Measurements from ENCODE around the gene LRRC56.

The LRRC56 gene

DNA sequence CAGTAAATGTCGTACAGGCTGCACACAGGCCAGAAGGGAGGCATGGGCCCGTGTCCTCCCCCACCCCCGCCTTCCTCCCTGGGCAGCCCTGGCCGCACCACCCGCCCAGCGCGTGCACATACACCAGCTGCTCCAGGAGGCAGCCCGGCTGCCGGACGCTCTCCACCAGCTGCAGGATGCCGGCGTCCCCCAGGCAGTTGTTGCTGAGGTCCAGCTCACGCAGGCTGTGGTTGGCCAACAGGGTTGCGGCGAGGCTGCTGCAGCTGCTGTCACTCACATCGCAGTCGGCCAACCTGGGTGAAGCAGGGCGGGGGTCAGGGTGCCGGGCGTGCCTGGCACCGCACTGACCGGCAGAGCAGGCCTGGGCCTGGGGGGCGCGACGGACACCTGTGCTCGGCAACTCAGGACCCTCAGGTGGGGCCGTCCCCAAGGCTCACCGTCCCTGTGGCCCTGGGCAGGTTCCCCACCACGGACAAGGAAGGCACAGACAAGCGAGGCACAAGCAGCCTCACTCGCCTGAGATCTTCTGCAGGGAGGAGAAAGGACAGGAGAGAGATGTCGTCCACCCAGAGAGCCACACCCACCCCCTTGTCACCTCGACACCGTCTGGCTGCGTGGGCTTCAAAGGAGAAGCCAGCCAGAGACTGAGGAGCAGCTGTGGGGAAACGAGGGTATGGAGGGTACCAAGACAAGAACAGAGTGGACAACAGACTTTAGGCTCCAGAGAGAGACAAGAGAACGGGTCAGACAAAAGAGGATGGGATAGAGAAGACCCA lies 42.4 kb upstream of the LRRC56 start:
- Histone ChIP-seq H3K27me3 (ENCODE audit: control insufficient read depth, insufficient read depth, low read length) (no peaks in the 10 kb centered on the region), H3K4me1 (ENCODE audit: control insufficient read depth, insufficient read depth, low read length) (no peaks in the 10 kb centered on the region), H3K9ac (ENCODE audit: low read depth, low read length) (no peak overlapping the region), H3K9me3 (ENCODE audit: control insufficient read depth, insufficient read depth, low read length) (peaks cover 9% of the 10 kb centered on the region), H3K4me3 (ENCODE audit: low read depth, low read length) (no peak overlapping the region), H3K36me3 (ENCODE audit: control insufficient read depth, insufficient read depth, low read length) (peaks cover 65% of the 10 kb centered on the region), H3K27ac (ENCODE audit: low read depth, low read length) (no peak overlapping the region)

DNA sequence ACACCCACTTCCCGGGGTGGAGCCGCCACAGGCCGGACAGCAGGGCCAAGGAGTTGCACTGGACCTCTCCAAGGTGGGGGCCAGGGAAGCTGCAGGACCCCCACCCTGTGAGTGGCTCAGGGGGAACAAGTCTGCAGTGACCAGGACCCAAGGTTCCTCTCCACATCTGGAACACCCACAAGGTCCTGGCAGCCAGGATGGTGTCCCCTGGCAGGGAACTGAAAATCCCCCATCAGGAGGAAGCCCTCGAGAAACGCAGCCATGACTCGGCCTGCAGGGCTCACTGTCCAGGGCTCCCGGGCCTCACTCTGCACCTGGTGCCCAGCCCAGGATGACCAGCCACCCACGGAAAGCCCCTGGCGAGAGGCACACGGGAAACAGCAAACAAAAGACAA lies 41.8 kb upstream of the LRRC56 start:
- no peak overlapping the region for H3K27ac ChIP-seq (ENCODE audit: low read depth, low read length)
- H3K36me3 ChIP-seq (ENCODE audit: control insufficient read depth, insufficient read depth, low read length) = peaks cover 65% of the 10 kb centered on the region
- no peak overlapping the region for H3K4me3 ChIP-seq (ENCODE audit: low read depth, low read length)
- no peaks in the 10 kb centered on the region for H3K27me3 ChIP-seq (ENCODE audit: control insufficient read depth, insufficient read depth, low read length)
- peaks cover 9% of the 10 kb centered on the region for H3K9me3 ChIP-seq (ENCODE audit: control insufficient read depth, insufficient read depth, low read length)
- H3K9ac ChIP-seq (ENCODE audit: low read depth, low read length) = no peak overlapping the region
- H3K4me1 ChIP-seq (ENCODE audit: control insufficient read depth, insufficient read depth, low read length) = no peaks in the 10 kb centered on the region

DNA sequence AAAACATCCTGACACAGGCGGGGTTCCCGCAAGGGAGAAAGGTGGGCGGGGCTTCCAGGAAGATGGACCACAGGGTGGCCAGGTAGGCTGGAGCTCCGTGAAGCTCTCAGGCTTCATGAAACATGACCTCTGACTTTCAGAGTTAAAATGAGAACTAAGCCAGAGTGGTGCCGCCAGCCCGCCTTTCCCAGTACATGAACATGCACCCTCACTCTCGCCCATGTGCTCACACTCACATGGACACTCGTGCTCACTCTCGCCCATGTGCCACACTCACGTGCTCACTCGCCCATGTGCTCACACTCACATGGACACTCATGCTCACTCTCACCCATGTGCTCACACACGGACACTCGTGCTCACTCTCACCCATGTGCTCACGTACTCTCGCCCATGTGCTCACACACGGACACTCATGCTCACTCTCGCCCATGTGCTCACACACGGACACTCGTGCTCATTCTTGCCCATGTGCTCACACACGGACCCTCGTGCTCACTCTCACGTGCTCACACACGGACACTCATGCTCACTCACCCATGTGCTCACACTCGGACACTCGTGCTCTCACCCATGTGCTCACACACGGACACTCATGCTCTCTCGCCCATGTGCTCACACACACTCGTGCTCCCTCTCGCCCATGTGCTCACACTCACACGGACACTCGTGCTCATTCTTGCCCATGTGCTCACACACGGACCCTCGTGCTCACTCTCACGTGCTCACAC lies 40.3 kb upstream of the LRRC56 start:
- H3K36me3 ChIP-seq (ENCODE audit: control insufficient read depth, insufficient read depth, low read length) = peaks cover 65% of the 10 kb centered on the region
- peaks cover 9% of the 10 kb centered on the region for H3K9me3 ChIP-seq (ENCODE audit: control insufficient read depth, insufficient read depth, low read length)
- no peak overlapping the region for H3K4me3 ChIP-seq (ENCODE audit: low read depth, low read length)
- H3K27me3 ChIP-seq (ENCODE audit: control insufficient read depth, insufficient read depth, low read length) = no peaks in the 10 kb centered on the region
- no peak overlapping the region for H3K9ac ChIP-seq (ENCODE audit: low read depth, low read length)
- H3K27ac ChIP-seq (ENCODE audit: low read depth, low read length) = no peak overlapping the region
- no peaks in the 10 kb centered on the region for H3K4me1 ChIP-seq (ENCODE audit: control insufficient read depth, insufficient read depth, low read length)

DNA sequence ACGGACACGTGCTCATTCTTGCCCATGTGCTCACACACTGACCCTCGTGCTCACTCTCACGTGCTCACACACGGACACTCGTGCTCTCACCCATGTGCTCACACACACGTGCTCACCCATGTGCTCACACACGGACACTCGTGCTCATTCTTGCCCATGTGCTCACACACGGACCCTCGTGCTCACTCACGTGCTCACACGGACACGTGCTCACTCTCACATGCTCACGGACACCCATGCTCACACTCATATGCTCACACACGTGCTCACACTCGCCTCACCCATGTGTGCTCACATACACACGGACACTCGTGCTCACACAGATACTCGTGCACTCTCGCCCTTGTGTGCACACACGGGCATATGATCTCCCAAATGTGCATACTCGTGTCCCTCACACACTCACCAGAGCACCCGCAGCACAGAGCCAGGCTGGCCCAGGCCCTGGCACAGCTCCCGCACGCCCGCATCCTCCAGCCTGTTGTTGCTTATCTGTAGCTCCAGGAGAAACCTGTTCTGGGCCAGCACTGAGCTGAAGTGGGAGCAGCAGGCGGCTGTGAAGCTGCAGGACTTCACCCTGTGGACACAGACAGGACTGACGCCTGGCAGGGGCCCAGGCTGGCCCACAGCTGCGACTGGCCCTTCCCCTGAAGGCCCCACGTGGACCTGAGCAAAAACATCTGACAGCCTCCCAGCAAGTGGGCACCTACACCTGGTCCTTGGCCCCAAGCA lies 39.6 kb upstream of the LRRC56 start:
- H3K27me3 ChIP-seq (ENCODE audit: control insufficient read depth, insufficient read depth, low read length) = no peaks in the 10 kb centered on the region
- H3K27ac ChIP-seq (ENCODE audit: low read depth, low read length) = no peak overlapping the region
- H3K4me3 ChIP-seq (ENCODE audit: low read depth, low read length) = no peak overlapping the region
- no peak overlapping the region for H3K9ac ChIP-seq (ENCODE audit: low read depth, low read length)
- peaks cover 9% of the 10 kb centered on the region for H3K9me3 ChIP-seq (ENCODE audit: control insufficient read depth, insufficient read depth, low read length)
- H3K36me3 ChIP-seq (ENCODE audit: control insufficient read depth, insufficient read depth, low read length) = peaks cover 65% of the 10 kb centered on the region
- no peaks in the 10 kb centered on the region for H3K4me1 ChIP-seq (ENCODE audit: control insufficient read depth, insufficient read depth, low read length)

DNA sequence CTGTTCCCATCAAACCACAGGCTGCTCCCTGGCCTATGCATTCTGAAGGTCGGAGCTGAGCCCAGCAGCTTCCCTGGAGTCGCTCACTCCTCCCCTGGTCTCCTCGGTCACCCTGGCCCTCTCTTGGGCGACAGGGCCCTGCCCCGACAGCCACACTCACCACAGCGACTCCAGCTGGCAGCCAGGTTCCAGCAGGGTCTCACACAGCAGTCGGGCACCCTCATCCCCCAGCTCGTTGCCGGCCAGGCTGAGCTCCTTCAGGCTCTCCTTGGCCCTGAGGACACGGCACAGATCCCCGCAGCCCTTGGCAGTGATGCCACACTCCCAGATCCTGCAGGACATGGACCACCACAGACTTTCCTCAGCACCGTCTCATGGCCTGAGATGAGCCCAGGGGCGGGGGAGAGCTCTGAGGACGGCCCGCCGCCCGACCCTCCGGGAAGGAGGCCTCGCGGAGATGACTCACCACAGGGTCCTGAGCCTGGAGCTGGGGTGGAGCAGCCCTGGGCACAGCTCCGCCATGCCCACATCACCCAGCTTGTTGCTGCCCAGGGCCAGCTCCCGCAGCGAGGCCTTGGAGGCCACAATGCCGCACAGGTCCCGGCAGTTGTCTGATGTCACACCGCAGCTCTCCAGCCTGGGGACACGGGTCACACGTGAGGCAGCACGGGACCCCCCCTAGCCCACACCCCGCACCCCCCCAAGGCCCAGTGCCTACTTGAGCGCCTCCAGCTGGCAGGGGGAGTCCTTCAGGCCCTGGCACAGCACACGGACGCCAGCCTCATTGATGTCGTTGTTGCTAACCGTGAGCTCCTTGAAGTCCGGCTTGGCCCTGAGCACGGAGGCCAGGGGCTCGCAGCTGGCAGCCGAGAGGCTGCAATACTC lies 38.8 kb upstream of the LRRC56 start:
- Histone ChIP-seq H3K27me3 (ENCODE audit: control insufficient read depth, insufficient read depth, low read length) (no peaks in the 10 kb centered on the region), H3K36me3 (ENCODE audit: control insufficient read depth, insufficient read depth, low read length) (peaks cover 65% of the 10 kb centered on the region), H3K9me3 (ENCODE audit: control insufficient read depth, insufficient read depth, low read length) (peaks cover 9% of the 10 kb centered on the region), H3K4me3 (ENCODE audit: low read depth, low read length) (no peak overlapping the region), H3K27ac (ENCODE audit: low read depth, low read length) (no peak overlapping the region), H3K9ac (ENCODE audit: low read depth, low read length) (no peak overlapping the region), H3K4me1 (ENCODE audit: control insufficient read depth, insufficient read depth, low read length) (no peaks in the 10 kb centered on the region)

DNA sequence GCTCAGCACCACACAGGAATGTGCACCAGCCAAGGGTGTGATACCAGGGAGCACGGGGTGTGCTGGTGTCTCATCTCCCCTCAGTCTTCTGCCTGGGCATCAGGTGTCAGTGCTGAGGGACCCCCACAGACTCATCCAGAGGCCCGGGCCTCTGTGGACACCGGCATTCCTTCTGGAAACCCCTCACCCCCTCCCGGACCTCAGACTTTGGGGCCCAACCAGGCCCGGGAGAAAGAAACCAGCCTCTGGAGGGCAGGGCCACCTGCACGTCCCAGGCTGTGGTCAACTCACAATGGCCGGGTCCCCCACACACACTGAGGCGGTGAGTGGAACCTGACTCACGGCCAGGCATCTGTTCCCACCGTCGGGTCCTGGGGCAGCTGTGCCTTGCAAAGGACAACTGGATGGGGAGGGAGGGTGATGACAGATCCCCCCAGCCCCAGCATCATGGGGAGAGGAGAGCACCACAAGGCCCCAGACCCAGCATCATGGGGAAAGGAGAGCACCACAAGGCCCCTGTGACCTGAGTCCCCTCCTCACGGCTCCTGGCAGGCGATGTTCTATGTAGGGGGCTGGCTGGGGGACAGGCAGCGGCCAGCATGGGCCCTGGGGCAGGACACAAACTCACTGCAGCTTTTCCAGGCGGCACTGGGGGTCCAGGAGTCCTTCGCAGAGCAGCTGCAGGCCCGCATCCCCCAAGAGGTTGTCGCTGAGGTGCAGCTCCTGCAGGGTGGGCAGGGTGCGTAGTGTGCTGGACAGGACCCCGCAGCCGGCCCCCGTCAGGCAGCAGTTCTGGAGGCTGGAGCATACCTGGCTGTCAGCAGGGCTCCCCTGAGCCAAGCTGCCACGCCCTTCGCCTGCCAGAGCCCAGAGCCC lies 37.9 kb upstream of the LRRC56 start:
- H3K9me3 ChIP-seq (ENCODE audit: control insufficient read depth, insufficient read depth, low read length) = peaks cover 9% of the 10 kb centered on the region
- H3K4me1 ChIP-seq (ENCODE audit: control insufficient read depth, insufficient read depth, low read length) = no peaks in the 10 kb centered on the region
- no peak overlapping the region for H3K9ac ChIP-seq (ENCODE audit: low read depth, low read length)
- no peak overlapping the region for H3K27ac ChIP-seq (ENCODE audit: low read depth, low read length)
- H3K27me3 ChIP-seq (ENCODE audit: control insufficient read depth, insufficient read depth, low read length) = no peaks in the 10 kb centered on the region
- H3K4me3 ChIP-seq (ENCODE audit: low read depth, low read length) = no peak overlapping the region
- peaks cover 62% of the 10 kb centered on the region for H3K36me3 ChIP-seq (ENCODE audit: control insufficient read depth, insufficient read depth, low read length)

DNA sequence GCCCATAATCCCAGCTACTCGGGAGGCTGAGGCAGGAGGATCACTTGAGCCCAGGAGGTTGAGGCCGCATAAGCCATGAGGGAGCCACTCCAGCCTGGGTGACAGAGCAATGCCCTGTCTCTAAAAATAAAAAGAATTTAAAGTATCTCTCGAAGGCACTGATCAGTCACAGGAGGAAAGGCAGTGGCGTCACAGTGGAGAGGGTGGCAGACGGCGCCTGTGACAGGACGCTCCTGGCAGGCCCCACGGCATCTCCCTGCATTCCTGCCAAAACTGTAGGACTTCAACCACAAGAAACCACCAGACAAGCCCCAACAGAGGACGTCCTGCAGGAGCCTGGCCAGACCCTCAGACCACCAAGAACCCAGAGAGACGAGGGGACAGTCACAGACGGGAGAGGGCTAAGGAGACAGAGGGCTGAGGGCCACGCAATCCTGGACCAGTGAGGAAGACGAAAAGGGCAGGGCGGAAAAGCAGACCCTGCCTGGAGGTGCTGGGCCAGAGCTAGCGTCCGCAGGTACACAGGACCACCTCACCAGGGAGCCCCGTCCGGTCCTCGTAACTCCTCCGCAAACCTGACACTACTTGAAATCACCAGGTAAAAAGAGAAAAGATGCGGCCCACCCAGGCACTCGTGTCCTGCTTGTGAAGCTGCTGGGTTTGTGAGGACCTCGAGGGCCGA lies 36.2 kb upstream of the LRRC56 start:
- Histone ChIP-seq H3K36me3 (ENCODE audit: control insufficient read depth, insufficient read depth, low read length) (peaks cover 49% of the 10 kb centered on the region), H3K4me3 (ENCODE audit: low read depth, low read length) (no peak overlapping the region), H3K27ac (ENCODE audit: low read depth, low read length) (no peak overlapping the region), H3K9me3 (ENCODE audit: control insufficient read depth, insufficient read depth, low read length) (peaks cover 9% of the 10 kb centered on the region), H3K9ac (ENCODE audit: low read depth, low read length) (no peak overlapping the region), H3K4me1 (ENCODE audit: control insufficient read depth, insufficient read depth, low read length) (peaks cover 8% of the 10 kb centered on the region), H3K27me3 (ENCODE audit: control insufficient read depth, insufficient read depth, low read length) (no peaks in the 10 kb centered on the region)

DNA sequence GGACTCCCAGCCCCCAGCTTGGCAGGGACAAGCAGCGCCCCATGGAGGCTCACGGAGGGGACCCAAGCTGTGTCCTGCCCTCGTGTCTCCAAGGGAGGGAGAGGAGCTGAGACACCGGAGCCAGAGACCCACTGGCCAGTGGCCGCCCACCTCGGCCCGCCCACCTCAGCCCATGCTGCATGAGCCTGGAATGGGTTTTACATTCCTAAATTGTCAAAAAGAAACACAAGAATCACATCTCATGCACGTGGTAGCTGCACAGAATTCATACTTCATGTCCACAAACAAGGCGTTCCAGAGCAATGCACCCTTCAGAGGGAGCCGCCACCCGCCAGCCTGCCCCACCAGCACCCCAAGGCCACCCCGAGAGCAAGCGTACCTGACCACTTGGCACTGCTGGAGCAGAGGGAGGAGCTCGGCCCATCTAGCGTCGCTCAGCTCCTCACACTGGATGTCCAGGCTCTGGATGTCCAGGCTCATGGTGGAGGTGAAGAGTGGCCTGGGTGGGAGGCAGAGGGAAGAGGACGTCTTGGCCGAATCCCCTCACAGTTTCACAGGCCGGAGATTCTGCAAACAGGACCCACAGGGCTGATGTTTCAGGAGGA lies 35.5 kb upstream of the LRRC56 start:
- Histone ChIP-seq H3K9ac (ENCODE audit: low read depth, low read length) (no peak overlapping the region), H3K4me1 (ENCODE audit: control insufficient read depth, insufficient read depth, low read length) (peaks cover 8% of the 10 kb centered on the region), H3K27me3 (ENCODE audit: control insufficient read depth, insufficient read depth, low read length) (no peaks in the 10 kb centered on the region), H3K36me3 (ENCODE audit: control insufficient read depth, insufficient read depth, low read length) (peaks cover 45% of the 10 kb centered on the region), H3K27ac (ENCODE audit: low read depth, low read length) (no peak overlapping the region), H3K4me3 (ENCODE audit: low read depth, low read length) (no peak overlapping the region), H3K9me3 (ENCODE audit: control insufficient read depth, insufficient read depth, low read length) (peaks cover 9% of the 10 kb centered on the region)

DNA sequence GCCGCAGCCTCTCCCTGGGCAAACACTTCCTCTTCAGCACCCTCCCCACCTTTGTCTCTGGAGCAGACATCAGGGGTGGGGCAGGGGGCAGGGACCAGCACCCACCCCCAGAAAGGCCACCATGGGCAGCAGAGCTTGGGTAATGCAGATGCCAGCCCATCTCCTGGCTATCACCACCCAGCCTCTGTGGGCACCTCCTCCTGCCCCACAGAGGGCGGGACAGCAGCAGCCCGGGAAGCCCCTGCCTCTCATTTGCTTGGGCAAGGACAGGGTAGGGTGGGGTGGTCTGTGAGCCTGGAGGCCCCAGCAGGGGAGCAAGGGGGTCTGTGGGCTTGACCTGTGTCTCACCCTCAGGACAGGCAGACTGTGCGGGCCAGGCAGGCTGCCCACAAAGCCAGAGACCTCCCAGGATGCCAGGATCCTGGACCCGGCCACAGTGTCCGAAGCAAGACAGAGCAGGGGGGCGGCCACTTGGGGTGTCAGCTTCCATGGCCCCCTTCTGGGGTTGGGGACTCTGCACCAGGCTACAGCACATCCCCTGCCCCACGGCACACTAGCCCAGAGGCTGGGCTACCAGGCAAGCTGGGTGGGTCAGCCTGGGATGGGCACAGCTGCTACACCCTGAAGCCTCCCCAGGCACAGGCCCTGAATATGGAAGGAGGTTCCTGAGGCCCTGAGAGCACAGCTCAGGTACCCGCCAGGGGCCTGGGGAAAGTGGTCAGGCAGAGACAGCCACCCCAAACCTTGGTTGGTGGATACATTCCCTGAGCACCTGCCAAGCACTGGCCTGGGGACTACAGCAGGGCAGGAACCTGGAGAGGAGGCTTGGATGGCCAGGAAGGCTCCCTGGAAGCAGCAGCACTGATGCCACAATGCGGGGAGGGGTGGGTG lies 34.8 kb upstream of the LRRC56 start:
- Histone ChIP-seq H3K9me3 (ENCODE audit: control insufficient read depth, insufficient read depth, low read length) (peaks cover 3% of the 10 kb centered on the region; the same call in 1 of the 2 replicates), H3K36me3 (ENCODE audit: control insufficient read depth, insufficient read depth, low read length) (peaks cover 37% of the 10 kb centered on the region), H3K27me3 (ENCODE audit: control insufficient read depth, insufficient read depth, low read length) (no peaks in the 10 kb centered on the region), H3K4me1 (ENCODE audit: control insufficient read depth, insufficient read depth, low read length) (peaks cover 8% of the 10 kb centered on the region), H3K27ac (ENCODE audit: low read depth, low read length) (no peak overlapping the region), H3K9ac (ENCODE audit: low read depth, low read length) (no peak overlapping the region), H3K4me3 (ENCODE audit: low read depth, low read length) (no peak overlapping the region)
